ENCODE results near the gene SPG21. TPM values are rescaled to one million over a fixed set of nuclear protein-coding genes. Genes with fewer than 3 reads are reported as not detected.

The SPG21 gene
- total and polyA plus RNA-seq, 12 donors, result 51.1 to 121 (median 91.5) TPM

DNA sequence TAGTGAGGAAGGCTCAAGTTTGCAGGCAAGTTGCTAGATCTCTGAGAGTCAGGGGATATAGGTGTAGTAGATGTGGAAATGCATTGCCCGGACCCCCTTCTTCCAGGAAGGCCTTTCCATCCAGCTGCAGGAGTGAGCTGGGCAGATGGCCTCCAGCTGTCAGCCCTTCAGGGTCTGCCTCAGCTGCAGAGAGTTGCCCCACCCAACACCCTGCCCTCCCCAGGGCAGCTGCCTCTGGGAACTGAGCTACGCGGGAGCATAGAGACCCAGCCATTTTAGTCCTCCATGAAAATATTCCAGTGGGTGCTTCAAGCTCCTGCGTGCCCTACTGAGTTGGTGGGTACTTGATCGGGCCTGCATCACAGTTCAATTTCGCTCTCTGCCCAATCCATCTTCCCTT lies 29.6 kb downstream of the SPG21 start:
- Histone ChIP-seq H3K36me3 (replicated peaks in 1 of 2) (peaks cover 0 to 94% of the 10 kb centered on the region in 2 donors), H3K4me3 (no peak overlapping the region), H3K27me3 (no peaks in the 10 kb centered on the region), H3K9me3 (replicated peaks in 1 of 3) (no peaks in the 10 kb centered on the region), H3K4me1 (replicated peaks in 1 of 2) (no peaks in the 10 kb centered on the region), H3K27ac (no peak overlapping the region)
- DNase-seq, result no peak
- 96 to 100% (median 97%) methylated on average over 4 to 6 of the region's 6 CpGs for WGBS, 4 donors
- no peak for TF ChIP-seq CTCF (IDR thresholded peaks at IDR 0.05)
- TF ChIP-seq POLR2A (IDR thresholded peaks at IDR 0.05), result no peak
- intact Hi-C loops (cut with DNase I), result no loop called here

DNA sequence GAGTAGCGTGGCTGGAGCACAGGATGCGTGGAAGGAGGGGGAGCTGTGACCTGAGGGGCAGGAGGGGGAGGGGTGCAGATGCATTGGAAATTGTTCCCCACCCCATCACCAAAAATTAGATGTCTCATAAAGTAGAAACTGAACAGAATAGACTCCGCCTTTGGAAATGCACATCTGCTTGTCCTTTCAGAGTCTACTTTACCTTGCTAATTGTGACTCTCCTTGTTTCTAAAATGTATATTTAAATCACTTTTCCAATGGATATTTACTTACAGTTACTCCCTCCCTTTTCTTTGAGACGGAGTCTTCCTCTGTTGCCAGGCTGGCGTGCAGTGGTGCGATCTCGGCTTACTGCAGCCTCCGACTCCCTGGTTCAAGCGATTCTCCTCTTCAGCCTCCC lies 30.6 kb downstream of the SPG21 start:
- Histone ChIP-seq H3K4me3 (no peak overlapping the region), H3K4me1 (replicated peaks in 1 of 2) (no peaks in the 10 kb centered on the region), H3K27ac (no peak overlapping the region), H3K36me3 (replicated peaks in 1 of 2) (peaks cover 0 to 85% of the 10 kb centered on the region in 2 donors), H3K9me3 (replicated peaks in 1 of 3) (no peaks in the 10 kb centered on the region), H3K27me3 (no peaks in the 10 kb centered on the region)
- intact Hi-C loops (cut with DNase I), result no loop called here
- WGBS, 4 donors, result 94 to 98% (median 96%) methylated on average over 9 of the region's 9 CpGs
- TF ChIP-seq CTCF (IDR thresholded peaks at IDR 0.05), result no peak
- no peak for TF ChIP-seq POLR2A (IDR thresholded peaks at IDR 0.05)
- no peak for DNase-seq

- TF ChIP-seq POLR2A (IDR thresholded peaks at IDR 0.05) (no peak), CTCF (IDR thresholded peaks at IDR 0.05) (no peak)
- Histone ChIP-seq H3K4me1 (replicated peaks in 1 of 2) (no peaks in the 10 kb centered on the region), H3K4me3 (no peak overlapping the region), H3K27ac (no peak overlapping the region), H3K36me3 (replicated peaks in 1 of 2) (peaks cover 0 to 39% of the 10 kb centered on the region in 2 donors), H3K27me3 (no peaks in the 10 kb centered on the region), H3K9me3 (replicated peaks in 1 of 3) (no peaks in the 10 kb centered on the region)
- no peak for DNase-seq
- intact Hi-C loops (cut with DNase I), result no loop called here
- 48 to 83% (median 65%) methylated on average over 2 to 3 of the region's 3 CpGs for WGBS, 4 donors
These were observed 35.3 kb downstream of the SPG21 start for GRCh38 chr15:64954395-64954794.

DNA sequence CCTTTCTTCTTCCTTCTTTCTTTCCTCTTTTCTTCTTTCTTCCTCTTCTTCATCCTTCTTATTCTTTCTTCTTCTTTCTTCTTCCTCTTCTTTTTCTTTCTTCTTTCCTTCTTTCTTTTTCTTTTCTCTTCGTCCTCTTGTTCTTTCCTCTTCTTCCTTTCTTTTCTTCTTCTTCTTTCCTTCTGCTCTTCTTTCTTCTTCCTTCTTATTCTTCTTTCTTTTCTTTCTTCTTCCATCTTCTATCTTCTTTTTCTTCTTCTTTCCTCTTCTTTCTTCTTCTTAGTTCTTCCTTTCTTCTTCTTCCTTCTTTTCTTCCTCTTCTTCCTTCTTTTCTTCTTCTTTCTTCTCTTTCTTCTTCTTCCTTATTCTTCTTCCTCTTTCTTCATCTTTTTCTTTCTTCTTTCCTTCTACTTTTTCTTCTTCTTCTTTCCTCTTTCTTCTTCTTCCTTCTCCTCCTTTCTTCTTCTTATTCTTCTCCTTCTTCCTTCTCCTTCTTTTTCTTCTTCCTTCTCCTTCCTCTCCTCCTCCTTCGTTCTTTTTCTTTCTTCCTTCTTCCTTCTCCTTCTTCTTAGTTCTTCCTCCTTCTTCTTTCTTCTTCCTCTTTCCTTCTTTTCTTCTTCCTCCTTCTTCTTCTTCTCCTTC lies 37.8 kb downstream of the SPG21 start:
- no peak for TF ChIP-seq POLR2A (IDR thresholded peaks at IDR 0.05)
- no peak for TF ChIP-seq CTCF (IDR thresholded peaks at IDR 0.05)
- Histone ChIP-seq H3K27ac (no peak overlapping the region), H3K36me3 (replicated peaks in 1 of 2) (peaks cover 0 to 22% of the 10 kb centered on the region in 2 donors), H3K4me1 (replicated peaks in 1 of 2) (no peaks in the 10 kb centered on the region), H3K9me3 (replicated peaks in 1 of 3) (no peaks in the 10 kb centered on the region), H3K4me3 (no peak overlapping the region), H3K27me3 (no peaks in the 10 kb centered on the region)
- DNase-seq, result no peak
- intact Hi-C loops (cut with DNase I), result no loop called here
- 89 to 100% (median 91%) methylated on average over 2 of the region's 2 CpGs for WGBS, 4 donors
